K562 (cell line): ENCODE results near the gene FAM111B. TPM values are rescaled to one million over a fixed set of nuclear protein-coding genes. Genes with fewer than 3 reads are reported as not detected.
"Not testable (repeated sequence)": the region's sequence is repeated elsewhere in the genome, so short reads cannot be mapped to it uniquely, and the experiment has no call there.

Experiments used
- ATAC-seq: fragments of 200-7000 bp; cut with Tn5 transposase; 3 replicates; pipeline ENCODE4 v1.9.1; 2020; ENCODE audit warnings: moderate library complexity
- BruUV-seq: library from RNA; stranded (reverse); fragments of 400-500 nt; replicated peaks from 2 replicates; lab custom pipeline; 2021; lab: Mats Ljungman, UMichigan
- CTCF ChIA-PET: fragments of 300-600 bp; formaldehyde crosslinking; extraction: SDS; loops from one replicate; lab custom pipeline; 2021; ENCODE audit warnings: low intra/inter-chr PET ratio; lab: Yijun Ruan, JAX
- POLR2A ChIA-PET: fragments of 300-600, 350-650 bp; sonication (Branson Sonifier 250); formaldehyde crosslinking; extraction: SDS; loops from one replicate; lab custom pipeline; 2021; ENCODE audit warnings: antibody characterized with exemption, inconsistent platforms; lab: Yijun Ruan, JAX
- DNase-seq, 4 experiments: peaks; one replicate each; pipeline versions ENCODE4 v3.0.0 to v3.0.0-alpha.2; 2011 to 2018; ENCODE audit warnings: low spot score in 3 of 4, mixed read lengths in 3 of 4; ENCODE audit errors: extremely low read depth in 1 of 4
- FAIRE-seq: peaks from 2 replicates; lab custom pipeline; 2011; peaks lifted over from hg19 to GRCh38; lab: Jason Lieb, UNC
- H2AFZ ChIP-seq: 2 replicates; pipeline ENCODE4 v1.6.0; 2011; ENCODE audit warnings: low read depth, low read length, control low read depth, inconsistent platforms
- H3K27ac ChIP-seq: fragments of 200-600 bp; 3 replicates; pipeline ENCODE4 v1.8.0; 2011; ENCODE audit warnings: low read depth, mild to moderate bottlenecking, control low read depth, inconsistent platforms, low read length, moderate library complexity, mixed read lengths; ENCODE audit errors: extremely low read depth
- H3K27me3 ChIP-seq, 2 experiments: fragments of 300-600 bp in 1 of 2; 2 replicates in 1 of 2; 3 replicates in 1 of 2; pipeline versions ENCODE4 v1.6.0 to v1.8.0; 2011; ENCODE audit warnings: inconsistent platforms in 2 of 2, low read length in 2 of 2, mild to moderate bottlenecking in 1 of 2, mixed read lengths in 1 of 2, moderate library complexity in 1 of 2; ENCODE audit not compliant: control insufficient read depth in 2 of 2, insufficient read depth in 2 of 2
- H3K36me3 ChIP-seq: fragments of 300-600 bp; 3 replicates; pipeline ENCODE4 v1.8.0; 2011; ENCODE audit warnings: mild to moderate bottlenecking, low read length, inconsistent platforms; ENCODE audit not compliant: control insufficient read depth, insufficient read depth
- H3K4me1 ChIP-seq, 2 experiments: fragments of 200-600 bp in 1 of 2; replicated peaks in 1 of 2; 2 replicates in 1 of 2; 3 replicates in 1 of 2; pipeline versions ENCODE4 v1.5.1 to v1.8.0; 2011; ENCODE audit warnings: inconsistent platforms in 2 of 2, low read length in 2 of 2, mild to moderate bottlenecking in 1 of 2, mixed read lengths in 1 of 2, moderate library complexity in 1 of 2; ENCODE audit not compliant: control insufficient read depth in 2 of 2, insufficient read depth in 2 of 2
- H3K4me2 ChIP-seq: 2 replicates; pipeline ENCODE4 v1.6.1; 2011; ENCODE audit warnings: low read length, control low read depth, inconsistent platforms, mixed read lengths; ENCODE audit not compliant: insufficient read depth
- H3K4me3 ChIP-seq: fragments of 200-600 bp; sonication (generic), shearing (Covaris generic); 2 replicates; pipeline ENCODE4 v1.5.1; 2016; ENCODE audit warnings: control low read depth, inconsistent platforms
- H3K79me2 ChIP-seq: fragments of 200-600 bp; 3 replicates; pipeline ENCODE4 v1.8.0; 2011; ENCODE audit warnings: low read length, inconsistent platforms; ENCODE audit not compliant: control insufficient read depth, insufficient read depth
- H3K9ac ChIP-seq, 2 experiments: 2 replicates each; pipeline versions ENCODE4 v1.6.0 to v1.6.1; 2011; ENCODE audit warnings: low read depth in 2 of 2, low read length in 2 of 2, control low read depth in 1 of 2, inconsistent platforms in 1 of 2, mild to moderate bottlenecking in 1 of 2, mixed read lengths in 1 of 2; ENCODE audit not compliant: insufficient read depth in 1 of 2
- H3K9me1 ChIP-seq: one replicate; pipeline ENCODE4 v1.6.0; 2011; ENCODE audit warnings: inconsistent platforms, mild to moderate bottlenecking, low read length, moderate library complexity; ENCODE audit not compliant: control insufficient read depth, insufficient read depth
- H3K9me3 ChIP-seq: replicated peaks from 2 replicates; pipeline ENCODE4 v1.5.1; 2011; ENCODE audit warnings: low read depth, low read length, inconsistent platforms; ENCODE audit not compliant: control insufficient read depth, insufficient read depth
- H4K20me1 ChIP-seq: replicated peaks from 2 replicates; pipeline ENCODE4 v1.6.1; 2011; ENCODE audit warnings: low read length, inconsistent platforms, mixed read lengths; ENCODE audit not compliant: control insufficient read depth, insufficient read depth
- CTCF ChIP-seq, 3 experiments: IDR thresholded peaks in 2 of 3; conservative IDR thresholded peaks in 1 of 3; 2 replicates each; pipeline ENCODE4 v1.5.1; 2011 to 2012; ENCODE audit warnings: low read length in 3 of 3, mild to moderate bottlenecking in 3 of 3, control low read depth in 2 of 3, improper control_type of control experiment in 1 of 3, inconsistent platforms in 1 of 3, low read depth in 1 of 3, mixed read lengths in 1 of 3, moderate library complexity in 1 of 3; ENCODE audit not compliant: insufficient read depth in 2 of 3
- ELF2 ChIP-seq: fragments of 250-450 bp; sonication (Bioruptor Pico); IDR thresholded peaks from 2 replicates; pipeline ENCODE4 v1.5.0; 2021; ENCODE audit warnings: mild to moderate bottlenecking
- FOXK2 ChIP-seq, 2 experiments: fragments of 450-650 bp; IDR thresholded peaks in 1 of 2; conservative IDR thresholded peaks in 1 of 2; 2 replicates each; pipeline ENCODE4 v1.6.1; 2016; ENCODE audit warnings: low read depth in 2 of 2, mild to moderate bottlenecking in 1 of 2
- MAZ ChIP-seq, 2 experiments: fragments of 450-650 bp in 1 of 2; sonication (generic) in 1 of 2; formaldehyde crosslinking; IDR thresholded peaks in 1 of 2; conservative IDR thresholded peaks in 1 of 2; 2 replicates each; pipeline versions ENCODE4 v1.4.0 to v1.5.0; 2020; ENCODE audit warnings: mild to moderate bottlenecking in 1 of 2, missing genetic modification reagents in 1 of 2
- NR1H2 ChIP-seq: sonication (generic); formaldehyde crosslinking; IDR thresholded peaks from 2 replicates; pipeline ENCODE4 v1.4.0; 2020; ENCODE audit warnings: mild to moderate bottlenecking, missing genetic modification reagents
- STAT6 ChIP-seq: sonication (generic); formaldehyde crosslinking; IDR thresholded peaks from 2 replicates; pipeline ENCODE4 v1.8.1; 2023; ENCODE audit warnings: mild to moderate bottlenecking, missing genetic modification reagents
- ZNF316 ChIP-seq: fragments of 450-650 bp; IDR thresholded peaks from 2 replicates; pipeline ENCODE4 v1.6.1; 2016
- WGBS: fragments of 100-300 bp; shearing (Covaris generic); methylation state at CpG from one replicate; pipeline ENCODE4 v1.1.6; 2016; ENCODE audit warnings: low coverage, mixed read lengths; ENCODE audit not compliant: insufficient coverage; ENCODE audit errors: missing lambda C conversion rate; 5-methylcytosine and 5-hydroxymethylcytosine counted together
- in situ Hi-C: fragments of 300-500 bp; cut with MboI; formaldehyde crosslinking; loops from 4 replicates; pipeline ENCODE4 v1.15.0; 2018; ENCODE audit warnings: inconsistent platforms, mixed read lengths
- intact Hi-C: fragments of 100-400 bp; cut with micrococcal nuclease; formaldehyde crosslinking; loops from 2 replicates; pipeline ENCODE4 v1.14.2; 2022
- polyA plus RNA-seq, 8 experiments: library from polyadenylated mRNA; depleted of rRNA in 4 of 8; stranded (reverse) in 5 of 8; unstranded in 3 of 8; fragments of >200 nt; fragmentation: Nextera tagmentation in 2 of 8; fragmentation: Illumina TruSeq in 1 of 8; extraction: Ambion mirVana in 2 of 8; extraction: Trizol in 1 of 8; gene quantifications; 2 replicates each; pipeline versions ENCODE4 v1.2.1 to v1.2.3, GENCODE V29; 2011 to 2014; ENCODE audit warnings: inconsistent platforms in 1 of 8, missing spikeins in 1 of 8
- total RNA-seq, 7 experiments: library from RNA; depleted of rRNA in 6 of 7; stranded (reverse); fragments of >200 nt in 6 of 7; fragmentation: Illumina TruSeq in 2 of 7; extraction: Trizol in 2 of 7; gene quantifications; 2 replicates each; pipeline versions ENCODE4 v1.2.1 to v1.2.3, GENCODE V29; 2011 to 2021; ENCODE audit warnings: low replicate concordance in 1 of 7

Gene FAM111B
- total and polyA plus RNA-seq, 9 of the 15 experiments (the other 6 are each of a cell fraction or from before 2014, with no cell fraction given), result 0.01 to 0.33 (median 0.06) TPM; not detected in 5

GRCh38 chr11:59097938-59098337 lies 9.1 kb upstream of the FAM111B start:
- H3K9me3 ChIP-seq, BruUV-seq, H3K4me1 ChIP-seq, DNase-seq, H3K4me2 ChIP-seq, H3K79me2 ChIP-seq, H4K20me1 ChIP-seq, FAIRE-seq, H3K36me3 ChIP-seq, CTCF ChIA-PET, POLR2A ChIA-PET, H3K27me3 ChIP-seq, H3K9me1 ChIP-seq, H3K27ac ChIP-seq, in situ Hi-C loops, H2AFZ ChIP-seq, H3K4me3 ChIP-seq, ATAC-seq, H3K9ac ChIP-seq: not testable (repeated sequence)
- intact Hi-C loops, result loop anchor here (1.0 kb wide), 2 partner anchors 38 to 60 kb away; no protein-coding TSS in a partner anchor
- WGBS, result 0% methylated on average over 8 of the region's 8 CpGs

GRCh38 chr11:59102259-59102765 lies 4.7 kb upstream of the FAM111B start:
- in situ Hi-C loops, result no loop called here
- Histone ChIP-seq H3K4me1 (peaks cover 0 to 10% of the 10 kb centered on the region in 2 experiments; a peak in 2 of 5 replicates), H3K27me3 (peaks cover 0 to 11% of the 10 kb centered on the region in 2 experiments; a peak in 3 of 5 replicates), H2AFZ (peak overlapping the region; percentile 85), H3K9me1 (no peaks in the 10 kb centered on the region), H3K79me2 (no peaks in the 10 kb centered on the region), H3K9ac (no peak overlapping the region), H3K27ac (no peak overlapping the region), H3K36me3 (no peaks in the 10 kb centered on the region), H3K4me3 (no peak overlapping the region), H3K9me3 (no peaks in the 10 kb centered on the region), H4K20me1 (no peaks in the 10 kb centered on the region), H3K4me2 (peak overlapping the region; percentile 51)
- POLR2A ChIA-PET, result no interaction called here
- FAIRE-seq (peak; percentile 86), ATAC-seq (peak; percentile 99), DNase-seq (peak; percentile 17 to 68 (median 43))
- CTCF ChIA-PET, result interaction anchor here (0.6 kb wide), 2 partner anchors 36 to 1641 kb away, joined by 3 read pairs; no protein-coding TSS in a partner anchor
- no TSS peak for BruUV-seq
- WGBS, result 3% methylated on average over 22 of the region's 23 CpGs
- intact Hi-C loops, result loop anchor here (1.0 kb wide), 1 partner anchor 49 kb away; no protein-coding TSS in a partner anchor
- peak; percentile 50 to 59 (median 55); a peak in 4 of 6 replicates for TF ChIP-seq CTCF (IDR thresholded peaks at IDR 0.05 in 2 of 3, conservative IDR thresholded peaks at IDR 0.05 in 1 of 3; ENCODE audit: insufficient read depth in 2 of 3, low read depth in 1 of 3, low read length in 3 of 3)
- no peak for TF ChIP-seq NR1H2 (CRISPR knock-in tag)
- no peak for TF ChIP-seq ELF2
- no peak for TF ChIP-seq STAT6 (CRISPR knock-in tag)
- peak; percentile 63 to 65; a peak in 3 of 4 replicates for TF ChIP-seq MAZ (CRISPR knock-in tag; conservative IDR thresholded peaks at IDR 0.05 in 1 of 2, IDR thresholded peaks at IDR 0.05 in 1 of 2)
- no peak for TF ChIP-seq ZNF316
- no peak for TF ChIP-seq FOXK2 (conservative IDR thresholded peaks at IDR 0.05 in 1 of 2, IDR thresholded peaks at IDR 0.05 in 1 of 2; ENCODE audit: low read depth in 2 of 2)
